ENCODE results near the gene MACROD1.

Gene MACROD1

GRCh38 chr11:64208086-64208795 lies 42.3 kb upstream of the MACROD1 start:
- DNase-seq (ENCODE audit: low read depth, low spot score) = no peak
- in situ Hi-C loops (cut with HindIII; ENCODE audit: low sequenced_read_pairs) = no loop called here
- TF ChIP-seq, protein P1, sequence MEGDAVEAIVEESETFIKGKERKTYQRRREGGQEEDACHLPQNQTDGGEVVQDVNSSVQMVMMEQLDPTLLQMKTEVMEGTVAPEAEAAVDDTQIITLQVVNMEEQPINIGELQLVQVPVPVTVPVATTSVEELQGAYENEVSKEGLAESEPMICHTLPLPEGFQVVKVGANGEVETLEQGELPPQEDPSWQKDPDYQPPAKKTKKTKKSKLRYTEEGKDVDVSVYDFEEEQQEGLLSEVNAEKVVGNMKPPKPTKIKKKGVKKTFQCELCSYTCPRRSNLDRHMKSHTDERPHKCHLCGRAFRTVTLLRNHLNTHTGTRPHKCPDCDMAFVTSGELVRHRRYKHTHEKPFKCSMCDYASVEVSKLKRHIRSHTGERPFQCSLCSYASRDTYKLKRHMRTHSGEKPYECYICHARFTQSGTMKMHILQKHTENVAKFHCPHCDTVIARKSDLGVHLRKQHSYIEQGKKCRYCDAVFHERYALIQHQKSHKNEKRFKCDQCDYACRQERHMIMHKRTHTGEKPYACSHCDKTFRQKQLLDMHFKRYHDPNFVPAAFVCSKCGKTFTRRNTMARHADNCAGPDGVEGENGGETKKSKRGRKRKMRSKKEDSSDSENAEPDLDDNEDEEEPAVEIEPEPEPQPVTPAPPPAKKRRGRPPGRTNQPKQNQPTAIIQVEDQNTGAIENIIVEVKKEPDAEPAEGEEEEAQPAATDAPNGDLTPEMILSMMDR (IDR thresholded peaks at IDR 0.05; ENCODE audit: low read depth, low read length) = no peak
- H3K4me3 ChIP-seq (ENCODE audit: low read depth, low read length) = no peak overlapping the region

GRCh38 chr11:64207256-64208085 lies 41.6 kb upstream of the MACROD1 start:
- in situ Hi-C loops (cut with HindIII; ENCODE audit: low sequenced_read_pairs) = no loop called here
- DNase-seq (ENCODE audit: low read depth, low spot score) = peak; percentile 66
- H3K4me3 ChIP-seq (ENCODE audit: low read depth, low read length) = no peak overlapping the region
- TF ChIP-seq, protein P1 (IDR thresholded peaks at IDR 0.05; ENCODE audit: low read depth, low read length) = no peak

DNA sequence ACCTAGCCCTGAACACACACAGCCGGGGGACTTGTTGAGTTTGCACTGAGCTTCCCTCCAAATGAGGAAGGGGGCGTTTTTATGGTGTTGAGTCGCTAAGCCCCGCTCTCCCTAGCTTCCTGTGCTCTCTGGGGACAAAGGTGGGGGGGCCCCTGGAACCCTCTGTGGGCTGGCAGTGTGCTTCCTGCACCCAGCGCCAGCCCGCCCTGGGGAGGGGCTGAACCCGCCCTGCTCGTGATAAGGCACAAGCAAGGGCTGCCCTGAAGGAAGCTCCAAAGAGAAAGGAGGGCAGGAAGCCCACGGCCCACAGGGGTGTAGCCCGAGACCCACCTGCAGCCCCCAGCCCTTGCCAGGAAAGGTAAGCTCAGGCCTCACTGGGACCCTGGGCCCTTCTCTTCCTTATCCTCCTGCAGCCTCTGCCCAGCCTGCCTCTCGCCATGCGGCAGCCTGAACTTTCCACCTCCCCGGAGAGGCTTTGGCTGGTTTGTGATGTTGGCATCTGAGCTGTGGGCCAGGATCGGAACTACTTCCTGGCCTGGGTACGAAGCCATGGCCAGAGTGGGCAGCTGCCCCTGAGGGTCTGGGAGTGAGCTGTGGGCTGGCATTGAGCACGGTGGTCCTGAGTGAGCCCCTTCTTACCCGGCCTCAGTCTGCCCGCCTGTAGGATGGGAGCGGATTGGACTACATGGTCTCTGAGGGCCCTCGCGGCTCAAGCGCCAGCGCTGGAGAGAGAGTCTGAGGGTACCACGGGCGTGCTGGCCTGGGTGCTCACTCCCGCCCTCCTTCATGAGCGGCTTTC lies 40.7 kb upstream of the MACROD1 start, which contains the start of gene FERMT3:
Gene FERMT3 (plus strand): TSS at position 265 of the 799 bp plus-strand sequence. CDS start 644 bp downstream, outside the sequence.
- no peak for DNase-seq (ENCODE audit: low read depth, low spot score)
- H3K4me3 ChIP-seq (ENCODE audit: low read depth, low read length) = no peak within 1 kb of the TSS
- TF ChIP-seq, protein P1 (IDR thresholded peaks at IDR 0.05; ENCODE audit: low read depth, low read length) = no peak
- in situ Hi-C loops (cut with HindIII; ENCODE audit: low sequenced_read_pairs) = no loop called here

- in situ Hi-C loops (cut with HindIII; ENCODE audit: low sequenced_read_pairs) = no loop called here
- TF ChIP-seq, protein P1 (IDR thresholded peaks at IDR 0.05; ENCODE audit: low read depth, low read length) = peak; percentile 80
- H3K4me3 ChIP-seq (ENCODE audit: low read depth, low read length) = no peak overlapping the region
- peak; percentile 96 for DNase-seq (ENCODE audit: low read depth, low spot score)
Measured at GRCh38 chr11:64204464-64204989, 38.6 kb upstream of the MACROD1 start.

DNA sequence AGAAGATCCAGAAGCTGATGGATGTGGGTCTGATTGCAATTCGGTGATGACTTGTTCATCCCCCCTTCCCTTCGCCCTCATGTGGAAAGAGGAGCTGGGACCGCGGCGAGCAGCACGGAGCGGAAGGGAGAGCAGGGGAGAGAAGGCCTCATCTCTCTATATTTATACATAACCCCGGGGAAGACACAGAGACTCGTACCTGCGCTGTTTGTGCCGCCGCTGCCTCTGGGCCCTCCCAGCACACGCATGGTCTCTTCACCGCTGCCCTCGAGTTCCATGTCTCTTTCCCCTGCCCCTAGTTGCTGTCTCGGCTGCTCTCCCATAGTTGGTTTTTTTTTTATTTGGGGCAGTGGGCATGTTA lies 38.1 kb upstream of the MACROD1 start:
- TF ChIP-seq, protein P1 (IDR thresholded peaks at IDR 0.05; ENCODE audit: low read depth, low read length) = no peak
- no peak for DNase-seq (ENCODE audit: low read depth, low spot score)
- H3K4me3 ChIP-seq (ENCODE audit: low read depth, low read length) = no peak overlapping the region
- in situ Hi-C loops (cut with HindIII; ENCODE audit: low sequenced_read_pairs) = no loop called here

Data from astrocyte of the spinal cord (primary cell).